ACC112 (cell line): ENCODE data around the gene MALT1.

Experiments
- H2AFZ ChIP-seq: fragments of 200-600 bp; sonication (generic); one replicate; pipeline ENCODE4 v1.6.0; 2017; ENCODE audit warnings: antibody characterized with exemption, low read length; ENCODE audit not compliant: unreplicated experiment
- H3K27ac ChIP-seq: fragments of 200-600 bp; sonication (generic); 2 replicates; pipeline ENCODE4 v1.5.1; 2014; ENCODE audit warnings: low read depth, mild to moderate bottlenecking, antibody characterized with exemption, low read length, moderate library complexity
- H3K27me3 ChIP-seq: fragments of 200-600 bp; sonication (generic); 2 replicates; pipeline ENCODE4 v1.6.1; 2014; ENCODE audit warnings: mild to moderate bottlenecking, antibody characterized with exemption, low read length, moderate library complexity, mixed read lengths; ENCODE audit not compliant: insufficient read depth
- H3K36me3 ChIP-seq: fragments of 200-600 bp; sonication (generic); 2 replicates; pipeline ENCODE4 v1.6.1; 2016; ENCODE audit warnings: mild to moderate bottlenecking, antibody characterized with exemption, low read length, moderate library complexity, mixed read lengths; ENCODE audit not compliant: insufficient read depth
- H3K4me1 ChIP-seq: fragments of 200-600 bp; sonication (generic); one replicate; pipeline ENCODE4 v1.6.1; 2016; ENCODE audit warnings: low read length, mixed read lengths; ENCODE audit not compliant: insufficient read depth, unreplicated experiment, control insufficient read depth
- H3K4me3 ChIP-seq: fragments of 200-600 bp; sonication (generic); 2 replicates; pipeline ENCODE4 v1.5.1; 2014; ENCODE audit warnings: mild to moderate bottlenecking, low read depth, low read length
- H3K79me2 ChIP-seq: fragments of 200-600 bp; sonication (generic); one replicate; pipeline ENCODE4 v1.6.0; 2016; ENCODE audit warnings: low read length; ENCODE audit not compliant: control insufficient read depth, unreplicated experiment, insufficient read depth

Gene MALT1

GRCh38 chr18:58692422-58693185 lies 21.3 kb downstream of the MALT1 start:
- H3K4me1 ChIP-seq = no peaks in the 10 kb centered on the region
- peaks cover 6% of the 10 kb centered on the region for H3K79me2 ChIP-seq
- no peak overlapping the region for H3K27ac ChIP-seq
- no peaks in the 10 kb centered on the region for H3K27me3 ChIP-seq
- H2AFZ ChIP-seq = no peak overlapping the region
- no peak overlapping the region for H3K4me3 ChIP-seq
- H3K36me3 ChIP-seq = peaks cover 34% of the 10 kb centered on the region

GRCh38 chr18:58694221-58694620 lies 23.0 kb downstream of the MALT1 start:
- Histone ChIP-seq H2AFZ (no peak overlapping the region), H3K27ac (no peak overlapping the region), H3K36me3 (peaks cover 27% of the 10 kb centered on the region), H3K79me2 (peaks cover 3% of the 10 kb centered on the region), H3K27me3 (no peaks in the 10 kb centered on the region), H3K4me3 (no peak overlapping the region), H3K4me1 (no peaks in the 10 kb centered on the region)

GRCh38 chr18:58694720-58695468 lies 23.6 kb downstream of the MALT1 start:
- no peak overlapping the region for H3K27ac ChIP-seq
- peaks cover 21% of the 10 kb centered on the region; the same call in 1 of the 2 replicates for H3K36me3 ChIP-seq
- no peak overlapping the region for H3K4me3 ChIP-seq
- no peak overlapping the region for H2AFZ ChIP-seq
- H3K27me3 ChIP-seq = no peaks in the 10 kb centered on the region
- no peaks in the 10 kb centered on the region for H3K4me1 ChIP-seq
- peaks cover 3% of the 10 kb centered on the region for H3K79me2 ChIP-seq

GRCh38 chr18:58695772-58696171 lies 24.5 kb downstream of the MALT1 start:
- Histone ChIP-seq H3K79me2 (peaks cover 3% of the 10 kb centered on the region), H3K4me3 (no peak overlapping the region), H2AFZ (no peak overlapping the region), H3K27me3 (no peaks in the 10 kb centered on the region), H3K4me1 (no peaks in the 10 kb centered on the region), H3K36me3 (peaks cover 17% of the 10 kb centered on the region; the same call in 1 of the 2 replicates), H3K27ac (no peak overlapping the region)

- Histone ChIP-seq H3K4me3 (no peak overlapping the region), H3K36me3 (peaks cover 18% of the 10 kb centered on the region; the same call in 1 of the 2 replicates), H3K79me2 (peaks cover 3% of the 10 kb centered on the region), H3K4me1 (no peaks in the 10 kb centered on the region), H3K27me3 (no peaks in the 10 kb centered on the region), H3K27ac (no peak overlapping the region), H2AFZ (no peak overlapping the region)
These were observed 25.9 kb downstream of the MALT1 start for GRCh38 chr18:58697146-58697545.

- H3K27me3 ChIP-seq = no peaks in the 10 kb centered on the region
- H3K36me3 ChIP-seq = peaks cover 25% of the 10 kb centered on the region
- H3K4me1 ChIP-seq = no peaks in the 10 kb centered on the region
- no peak overlapping the region for H3K27ac ChIP-seq
- peaks cover 3% of the 10 kb centered on the region for H3K79me2 ChIP-seq
- H2AFZ ChIP-seq = no peak overlapping the region
- no peak overlapping the region for H3K4me3 ChIP-seq
These were observed 27.5 kb downstream of the MALT1 start for GRCh38 chr18:58698701-58699193.

- Histone ChIP-seq H3K27ac (no peak overlapping the region), H3K4me3 (no peak overlapping the region), H2AFZ (no peak overlapping the region), H3K36me3 (peaks cover 28% of the 10 kb centered on the region), H3K4me1 (no peaks in the 10 kb centered on the region), H3K79me2 (peaks cover 3% of the 10 kb centered on the region), H3K27me3 (no peaks in the 10 kb centered on the region)
These were observed 28.3 kb downstream of the MALT1 start for GRCh38 chr18:58699551-58699950.

GRCh38 chr18:58700209-58700608 lies 28.9 kb downstream of the MALT1 start:
- Histone ChIP-seq H3K79me2 (peaks cover 3% of the 10 kb centered on the region), H3K4me3 (no peak overlapping the region), H3K36me3 (peaks cover 28% of the 10 kb centered on the region), H3K27ac (no peak overlapping the region), H3K4me1 (no peaks in the 10 kb centered on the region), H2AFZ (no peak overlapping the region), H3K27me3 (no peaks in the 10 kb centered on the region)

- no peaks in the 10 kb centered on the region for H3K4me1 ChIP-seq
- H3K79me2 ChIP-seq = no peaks in the 10 kb centered on the region
- no peak overlapping the region for H3K4me3 ChIP-seq
- H3K27ac ChIP-seq = no peak overlapping the region
- H3K36me3 ChIP-seq = peaks cover 8% of the 10 kb centered on the region; the same call in 1 of the 2 replicates
- H3K27me3 ChIP-seq = no peaks in the 10 kb centered on the region
- H2AFZ ChIP-seq = no peak overlapping the region
These were observed 41.7 kb downstream of the MALT1 start for GRCh38 chr18:58712930-58713329.

- Histone ChIP-seq H3K36me3 (peaks cover 8% of the 10 kb centered on the region; the same call in 1 of the 2 replicates), H3K27ac (no peak overlapping the region), H3K4me3 (no peak overlapping the region), H2AFZ (no peak overlapping the region), H3K4me1 (no peaks in the 10 kb centered on the region), H3K27me3 (no peaks in the 10 kb centered on the region), H3K79me2 (no peaks in the 10 kb centered on the region)
These were observed 43.0 kb downstream of the MALT1 start for GRCh38 chr18:58714259-58714658.
